HPDE6-E6E7 (cell line): Measurements from ENCODE around the gene TMCO2.
"Not testable (repeated sequence)": the region's sequence is repeated elsewhere in the genome, so short reads cannot be mapped to it uniquely, and the experiment has no call there.

ENCODE experiments used
- DNase-seq: peaks from one replicate; pipeline ENCODE4 v3.0.0; 2011; ENCODE audit warnings: missing footprints; ENCODE audit errors: extremely low spot score

Gene TMCO2

GRCh38 chr1:40247655-40248054 is at the start of gene TMCO2:
Gene TMCO2, plus strand, starts transcription at chr1:40247937. Its CDS starts 57 bp downstream, at chr1:40247994.
- DNase-seq, result no peak

GRCh38 chr1:40199126-40199525 is 48.6 kb upstream of the TMCO2 start:
- no peak for DNase-seq

- no peak for DNase-seq
Observed at GRCh38 chr1:40204856-40205255, 42.9 kb upstream of the TMCO2 start.

GRCh38 chr1:40210511-40211204 is 37.1 kb upstream of the TMCO2 start:
- no peak for DNase-seq

GRCh38 chr1:40218333-40218732 is 29.4 kb upstream of the TMCO2 start:
- no peak for DNase-seq

GRCh38 chr1:40221471-40221905 is 26.2 kb upstream of the TMCO2 start:
- DNase-seq, result not testable (repeated sequence)

- no peak for DNase-seq
Observed at GRCh38 chr1:40221977-40222772, 25.6 kb upstream of the TMCO2 start.

GRCh38 chr1:40224040-40224439 is 23.7 kb upstream of the TMCO2 start:
- no peak for DNase-seq

- no peak for DNase-seq
Observed at GRCh38 chr1:40226192-40226591, 21.5 kb upstream of the TMCO2 start.

- no peak for DNase-seq
Observed at GRCh38 chr1:40232444-40232843, 15.3 kb upstream of the TMCO2 start.

- no peak for DNase-seq
Observed at GRCh38 chr1:40239626-40240025, 8.1 kb upstream of the TMCO2 start.

GRCh38 chr1:40240390-40240789 is 7.3 kb upstream of the TMCO2 start:
- DNase-seq, result no peak

- DNase-seq, result no peak
Observed at GRCh38 chr1:40241362-40241761, 6.4 kb upstream of the TMCO2 start.

- DNase-seq, result no peak
Observed at GRCh38 chr1:40243351-40243750, 4.4 kb upstream of the TMCO2 start.

GRCh38 chr1:40244138-40244744 is 3.5 kb upstream of the TMCO2 start:
- no peak for DNase-seq

- DNase-seq, result no peak
Observed at GRCh38 chr1:40245686-40246085, 2.1 kb upstream of the TMCO2 start.

GRCh38 chr1:40248412-40248811 is 675 bp downstream of the TMCO2 start:
- no peak for DNase-seq

- no peak for DNase-seq
Observed at GRCh38 chr1:40251456-40251855, 3.7 kb downstream of the TMCO2 start.

GRCh38 chr1:40252601-40253000 is 4.9 kb downstream of the TMCO2 start:
- no peak for DNase-seq

GRCh38 chr1:40255231-40255630 is 7.5 kb downstream of the TMCO2 start:
- no peak for DNase-seq

GRCh38 chr1:40256401-40257084 is 8.8 kb downstream of the TMCO2 start:
- no peak for DNase-seq

- no peak for DNase-seq
Observed at GRCh38 chr1:40257313-40257687, 9.6 kb downstream of the TMCO2 start.
